ENCODE measurements around the gene AGXT.

- no peak for TF ChIP-seq CTCF (IDR thresholded peaks at IDR 0.05; ENCODE audit: insufficient read depth, low read length)
- TF ChIP-seq POLR2AphosphoS5 (IDR thresholded peaks at IDR 0.05; ENCODE audit: low read depth), result no peak
Measured at GRCh38 chr2:240886678-240887609, 18.3 kb downstream of the AGXT start.
